Progenitor cell of endocrine pancreas (in vitro differentiated cells): Measurements from ENCODE around the gene RASSF9. TPM values are rescaled to one million over a fixed set of nuclear protein-coding genes. Genes with fewer than 3 reads are reported as not detected.

Experiments
- DNase-seq: peaks from one replicate; pipeline ENCODE4 v3.0.0; 2021; ENCODE audit warnings: low spot score; ENCODE audit not compliant: unreplicated experiment
- H3K27ac Mint-ChIP-seq: 2 replicates; pipeline ENCODE4 v1.8.0; 2021; ENCODE audit warnings: mild to moderate bottlenecking, moderate library complexity, mixed read lengths
- H3K27me3 Mint-ChIP-seq: 2 replicates; pipeline ENCODE4 v1.8.0; 2021; ENCODE audit warnings: mixed read lengths
- H3K36me3 Mint-ChIP-seq: 2 replicates; pipeline ENCODE4 v1.8.0; 2022; ENCODE audit warnings: mixed read lengths; ENCODE audit not compliant: insufficient read depth
- H3K4me1 Mint-ChIP-seq: 2 replicates; pipeline ENCODE4 v1.8.0; 2021; ENCODE audit warnings: low read depth, mixed read lengths
- H3K4me3 Mint-ChIP-seq: 2 replicates; pipeline ENCODE4 v1.8.0; 2021; ENCODE audit warnings: low read depth, mild to moderate bottlenecking, moderate library complexity, mixed read lengths
- H3K9me3 Mint-ChIP-seq: 2 replicates; pipeline ENCODE4 v1.8.0; 2021; ENCODE audit warnings: low read depth, mixed read lengths
- total RNA-seq: library from RNA; stranded (reverse); gene quantifications from 2 replicates; pipeline ENCODE4 v1.2.1, GENCODE V29; 2021
- TF ChIP-seq, protein P1 (sequence below): fragments of 200-600 bp; sonication (generic); IDR thresholded peaks from one replicate; pipeline ENCODE4 v1.5.0; 2021; ENCODE audit warnings: antibody characterized with exemption, mild to moderate bottlenecking; ENCODE audit not compliant: unreplicated experiment

Gene RASSF9
- total RNA-seq, 1 donor from 2014 or later: 3.3 TPM

GRCh38 chr12:85759091-85759490 lies 77.1 kb downstream of the RASSF9 start:
- no peaks in the 10 kb centered on the region for H3K4me1 Mint-ChIP-seq
- no peak for DNase-seq
- H3K36me3 Mint-ChIP-seq: peaks cover 2% of the 10 kb centered on the region
- H3K4me3 Mint-ChIP-seq: no peak overlapping the region
- H3K27ac Mint-ChIP-seq: no peak overlapping the region
- peaks cover 18% of the 10 kb centered on the region for H3K9me3 Mint-ChIP-seq
- TF ChIP-seq, protein P1, sequence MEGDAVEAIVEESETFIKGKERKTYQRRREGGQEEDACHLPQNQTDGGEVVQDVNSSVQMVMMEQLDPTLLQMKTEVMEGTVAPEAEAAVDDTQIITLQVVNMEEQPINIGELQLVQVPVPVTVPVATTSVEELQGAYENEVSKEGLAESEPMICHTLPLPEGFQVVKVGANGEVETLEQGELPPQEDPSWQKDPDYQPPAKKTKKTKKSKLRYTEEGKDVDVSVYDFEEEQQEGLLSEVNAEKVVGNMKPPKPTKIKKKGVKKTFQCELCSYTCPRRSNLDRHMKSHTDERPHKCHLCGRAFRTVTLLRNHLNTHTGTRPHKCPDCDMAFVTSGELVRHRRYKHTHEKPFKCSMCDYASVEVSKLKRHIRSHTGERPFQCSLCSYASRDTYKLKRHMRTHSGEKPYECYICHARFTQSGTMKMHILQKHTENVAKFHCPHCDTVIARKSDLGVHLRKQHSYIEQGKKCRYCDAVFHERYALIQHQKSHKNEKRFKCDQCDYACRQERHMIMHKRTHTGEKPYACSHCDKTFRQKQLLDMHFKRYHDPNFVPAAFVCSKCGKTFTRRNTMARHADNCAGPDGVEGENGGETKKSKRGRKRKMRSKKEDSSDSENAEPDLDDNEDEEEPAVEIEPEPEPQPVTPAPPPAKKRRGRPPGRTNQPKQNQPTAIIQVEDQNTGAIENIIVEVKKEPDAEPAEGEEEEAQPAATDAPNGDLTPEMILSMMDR: no peak
- H3K27me3 Mint-ChIP-seq: no peaks in the 10 kb centered on the region

GRCh38 chr12:85755760-85756159 lies 80.4 kb downstream of the RASSF9 start:
- Mint-ChIP-seq H3K27ac (no peak overlapping the region), H3K27me3 (no peaks in the 10 kb centered on the region), H3K9me3 (peaks cover 18% of the 10 kb centered on the region), H3K4me3 (no peak overlapping the region), H3K4me1 (peaks cover 5% of the 10 kb centered on the region), H3K36me3 (peaks cover 2% of the 10 kb centered on the region)
- DNase-seq: no peak
- TF ChIP-seq, protein P1: no peak

Other genes with a start within 250 kb of the RASSF9 start
- 3.6 and 5.7 TPM in 2 replicates for gene NTS, start 37.9 kb upstream of the RASSF9 start, total RNA-seq